Measurements from ENCODE around the gene FAM151B. TPM values are rescaled to one million over a fixed set of nuclear protein-coding genes. Genes with fewer than 3 reads are reported as not detected.

FAM151B gene
- total RNA-seq, 1 experiment from 2014 or later = 0.94 TPM

DNA sequence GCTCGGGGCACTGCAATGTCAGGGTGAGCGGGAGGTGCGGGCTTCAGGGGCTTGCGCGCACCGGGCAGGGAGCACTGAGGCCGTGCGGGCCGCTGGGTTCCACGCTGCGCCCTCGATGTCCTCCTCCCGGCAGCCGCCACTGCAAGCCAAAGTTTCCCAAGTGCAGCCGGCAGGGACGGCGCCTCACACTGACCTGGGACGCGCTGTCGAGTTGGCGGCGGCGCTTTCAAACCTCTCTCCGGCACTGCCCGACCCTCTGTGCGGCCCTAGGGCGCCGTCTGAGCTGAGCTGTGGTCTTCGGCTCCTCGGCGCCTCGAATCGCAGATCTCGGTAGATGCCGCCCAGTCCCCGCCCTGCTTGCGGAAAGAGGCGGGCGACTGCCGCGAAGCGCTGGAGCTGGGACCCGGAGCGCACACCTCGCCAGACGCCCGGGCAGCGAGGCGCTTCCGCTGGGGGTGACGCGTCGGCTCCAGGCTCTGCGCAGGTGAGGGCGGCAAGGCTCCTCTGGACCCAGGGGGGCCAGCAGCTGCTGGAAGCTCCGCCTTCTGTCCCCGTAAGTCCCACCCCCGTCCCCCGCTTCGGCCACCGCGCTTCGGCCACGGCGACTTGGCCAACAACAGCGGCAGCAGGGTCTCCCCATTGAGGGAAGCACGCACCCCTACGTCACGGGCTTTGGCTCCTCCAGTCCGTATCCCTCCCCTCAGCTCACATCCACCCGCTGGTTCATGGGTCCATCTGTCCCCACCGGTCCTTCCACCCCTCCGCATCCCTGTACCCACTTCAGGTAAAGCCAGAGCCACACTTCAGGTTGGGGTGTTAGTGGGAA lies 82.3 kb downstream of the FAM151B start, which contains the start of gene ANKRD34B (continued):
- TF ChIP-seq PREB (CRISPR knock-in tag; IDR thresholded peaks at IDR 0.05; ENCODE audit: borderline replicate concordance) = no peak
- TF ChIP-seq ZNF263 (CRISPR knock-in tag; IDR thresholded peaks at IDR 0.05; ENCODE audit: low read depth) = peak; percentile 42; the same call in 1 of the 2 replicates
- no peak for TF ChIP-seq SMAD4 (CRISPR knock-in tag; IDR thresholded peaks at IDR 0.05)
- TF ChIP-seq NFE2L1 (CRISPR knock-in tag; IDR thresholded peaks at IDR 0.05) = peak; percentile 50; the same call in 1 of the 2 replicates
- TF ChIP-seq ESRRA (CRISPR knock-in tag; IDR thresholded peaks at IDR 0.05; ENCODE audit: borderline replicate concordance) = 0 out of 2 replicates have a peak, but pooled peaks have one; percentile 47
- no peak for TF ChIP-seq TEAD1 (CRISPR knock-in tag; IDR thresholded peaks at IDR 0.05)
- TF ChIP-seq CREB1 (CRISPR knock-in tag; IDR thresholded peaks at IDR 0.05) = peak; percentile 71; the same call in 1 of the 2 replicates
- TF ChIP-seq FOXP1 (CRISPR knock-in tag; IDR thresholded peaks at IDR 0.05; ENCODE audit: borderline replicate concordance) = peak; percentile 80
- TF ChIP-seq FOXJ3 (CRISPR knock-in tag; IDR thresholded peaks at IDR 0.05; ENCODE audit: borderline replicate concordance) = no peak
- TF ChIP-seq USF1 (CRISPR knock-in tag; IDR thresholded peaks at IDR 0.05) = 0 out of 2 replicates have a peak, but pooled peaks have one; percentile 29
- TF ChIP-seq E2F4 (CRISPR knock-in tag; IDR thresholded peaks at IDR 0.05; ENCODE audit: borderline replicate concordance, low read depth) = no peak
- TF ChIP-seq IRF2 (CRISPR knock-in tag; IDR thresholded peaks at IDR 0.05; ENCODE audit: borderline replicate concordance, low read depth) = no peak
- no peak for TF ChIP-seq GABPB1 (CRISPR knock-in tag; IDR thresholded peaks at IDR 0.05)
- TF ChIP-seq, protein P1, sequence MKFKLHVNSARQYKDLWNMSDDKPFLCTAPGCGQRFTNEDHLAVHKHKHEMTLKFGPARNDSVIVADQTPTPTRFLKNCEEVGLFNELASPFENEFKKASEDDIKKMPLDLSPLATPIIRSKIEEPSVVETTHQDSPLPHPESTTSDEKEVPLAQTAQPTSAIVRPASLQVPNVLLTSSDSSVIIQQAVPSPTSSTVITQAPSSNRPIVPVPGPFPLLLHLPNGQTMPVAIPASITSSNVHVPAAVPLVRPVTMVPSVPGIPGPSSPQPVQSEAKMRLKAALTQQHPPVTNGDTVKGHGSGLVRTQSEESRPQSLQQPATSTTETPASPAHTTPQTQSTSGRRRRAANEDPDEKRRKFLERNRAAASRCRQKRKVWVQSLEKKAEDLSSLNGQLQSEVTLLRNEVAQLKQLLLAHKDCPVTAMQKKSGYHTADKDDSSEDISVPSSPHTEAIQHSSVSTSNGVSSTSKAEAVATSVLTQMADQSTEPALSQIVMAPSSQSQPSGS (CRISPR knock-in tag; IDR thresholded peaks at IDR 0.05; ENCODE audit: borderline replicate concordance, low read depth) = no peak
- 0 out of 2 replicates have a peak, but pooled peaks have one; percentile 18 for TF ChIP-seq ZNF219 (CRISPR knock-in tag; IDR thresholded peaks at IDR 0.05; ENCODE audit: borderline replicate concordance)
- no peak for TF ChIP-seq GTF2I (CRISPR knock-in tag; conservative IDR thresholded peaks at IDR 0.05)
- TF ChIP-seq ZNF671 (CRISPR knock-in tag; IDR thresholded peaks at IDR 0.05) = no peak
- no peak for TF ChIP-seq HMGA2 (CRISPR knock-in tag; IDR thresholded peaks at IDR 0.05)

DNA sequence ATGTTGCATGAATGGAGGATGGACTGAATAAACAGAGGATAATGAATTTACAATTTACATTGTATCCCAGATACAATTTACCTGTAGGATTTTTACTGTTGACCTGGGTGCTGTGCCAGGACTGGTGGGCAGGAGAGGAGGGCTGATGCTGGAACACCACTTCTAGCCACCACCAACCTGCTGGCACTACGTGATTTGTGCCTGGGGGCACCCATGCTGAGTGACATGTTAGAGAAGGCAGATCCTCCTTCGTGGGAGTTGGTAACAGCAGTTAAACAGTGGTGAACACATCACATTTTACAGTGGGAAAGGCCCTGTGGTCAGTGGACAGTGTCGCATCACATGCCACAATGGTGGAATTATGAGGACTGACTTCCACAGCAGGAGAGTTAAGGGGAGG lies 85.2 kb downstream of the FAM151B start:
- CTCF ChIA-PET = no interaction called here
- Mint-ChIP-seq H3K27me3 (ENCODE audit: low read depth) (peaks cover 92% of the 10 kb centered on the region), H3K9me3 (peaks cover 8% of the 10 kb centered on the region), H3K36me3 (0 out of 2 replicates have a peak, but pooled peaks cover 2% of the 10 kb centered on the region), H3K27ac (no peak overlapping the region), H3K4me3 (no peak overlapping the region), H3K4me1 (peaks cover 9% of the 10 kb centered on the region; the same call in 1 of the 2 replicates)
- no peak for ATAC-seq
- POLR2A ChIA-PET = no interaction called here
- no peak for DNase-seq (ENCODE audit: low spot score)
- TF ChIP-seq, protein P2, sequence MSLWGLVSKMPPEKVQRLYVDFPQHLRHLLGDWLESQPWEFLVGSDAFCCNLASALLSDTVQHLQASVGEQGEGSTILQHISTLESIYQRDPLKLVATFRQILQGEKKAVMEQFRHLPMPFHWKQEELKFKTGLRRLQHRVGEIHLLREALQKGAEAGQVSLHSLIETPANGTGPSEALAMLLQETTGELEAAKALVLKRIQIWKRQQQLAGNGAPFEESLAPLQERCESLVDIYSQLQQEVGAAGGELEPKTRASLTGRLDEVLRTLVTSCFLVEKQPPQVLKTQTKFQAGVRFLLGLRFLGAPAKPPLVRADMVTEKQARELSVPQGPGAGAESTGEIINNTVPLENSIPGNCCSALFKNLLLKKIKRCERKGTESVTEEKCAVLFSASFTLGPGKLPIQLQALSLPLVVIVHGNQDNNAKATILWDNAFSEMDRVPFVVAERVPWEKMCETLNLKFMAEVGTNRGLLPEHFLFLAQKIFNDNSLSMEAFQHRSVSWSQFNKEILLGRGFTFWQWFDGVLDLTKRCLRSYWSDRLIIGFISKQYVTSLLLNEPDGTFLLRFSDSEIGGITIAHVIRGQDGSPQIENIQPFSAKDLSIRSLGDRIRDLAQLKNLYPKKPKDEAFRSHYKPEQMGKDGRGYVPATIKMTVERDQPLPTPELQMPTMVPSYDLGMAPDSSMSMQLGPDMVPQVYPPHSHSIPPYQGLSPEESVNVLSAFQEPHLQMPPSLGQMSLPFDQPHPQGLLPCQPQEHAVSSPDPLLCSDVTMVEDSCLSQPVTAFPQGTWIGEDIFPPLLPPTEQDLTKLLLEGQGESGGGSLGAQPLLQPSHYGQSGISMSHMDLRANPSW (CRISPR knock-in tag; conservative IDR thresholded peaks at IDR 0.05; ENCODE audit: low read depth) = no peak
- no peak for TF ChIP-seq ZNF281 (CRISPR knock-in tag; IDR thresholded peaks at IDR 0.05)
- TF ChIP-seq, protein P3, sequence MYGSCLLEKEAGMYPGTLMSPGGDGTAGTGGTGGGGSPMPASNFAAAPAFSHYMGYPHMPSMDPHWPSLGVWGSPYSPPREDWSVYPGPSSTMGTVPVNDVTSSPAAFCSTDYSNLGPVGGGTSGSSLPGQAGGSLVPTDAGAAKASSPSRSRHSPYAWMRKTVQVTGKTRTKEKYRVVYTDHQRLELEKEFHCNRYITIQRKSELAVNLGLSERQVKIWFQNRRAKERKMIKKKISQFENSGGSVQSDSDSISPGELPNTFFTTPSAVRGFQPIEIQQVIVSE (CRISPR knock-in tag; IDR thresholded peaks at IDR 0.05; ENCODE audit: borderline replicate concordance) = no peak
- TF ChIP-seq NR3C1 (CRISPR knock-in tag; conservative IDR thresholded peaks at IDR 0.05; ENCODE audit: low read depth) = no peak
- TF ChIP-seq, protein P4, sequence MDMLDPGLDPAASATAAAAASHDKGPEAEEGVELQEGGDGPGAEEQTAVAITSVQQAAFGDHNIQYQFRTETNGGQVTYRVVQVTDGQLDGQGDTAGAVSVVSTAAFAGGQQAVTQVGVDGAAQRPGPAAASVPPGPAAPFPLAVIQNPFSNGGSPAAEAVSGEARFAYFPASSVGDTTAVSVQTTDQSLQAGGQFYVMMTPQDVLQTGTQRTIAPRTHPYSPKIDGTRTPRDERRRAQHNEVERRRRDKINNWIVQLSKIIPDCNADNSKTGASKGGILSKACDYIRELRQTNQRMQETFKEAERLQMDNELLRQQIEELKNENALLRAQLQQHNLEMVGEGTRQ (CRISPR knock-in tag; IDR thresholded peaks at IDR 0.05) = no peak
- TF ChIP-seq NFE2L1 (CRISPR knock-in tag; IDR thresholded peaks at IDR 0.05) = no peak
- no peak for TF ChIP-seq EMX1 (CRISPR knock-in tag; IDR thresholded peaks at IDR 0.05)
